Superior temporal gyrus (tissue), 1 donor: ENCODE results near the gene SERPINE3.

Experiments
- DNase-seq: peaks from one replicate; pipeline ENCODE4 v3.0.0-alpha.2; 2016; ENCODE audit errors: extremely low spot score

SERPINE3 gene

GRCh38 chr13:51363625-51364024 is 24.1 kb downstream of the SERPINE3 start:
- DNase-seq: no peak

GRCh38 chr13:51364404-51365008 is 25.0 kb downstream of the SERPINE3 start:
- DNase-seq: no peak

GRCh38 chr13:51370116-51370515 is 30.6 kb downstream of the SERPINE3 start:
- DNase-seq: no peak

GRCh38 chr13:51370811-51371210 is 31.3 kb downstream of the SERPINE3 start:
- no peak for DNase-seq

- no peak for DNase-seq
Measured at GRCh38 chr13:51371768-51372399, 32.4 kb downstream of the SERPINE3 start.

- DNase-seq: no peak
Measured at GRCh38 chr13:51373451-51373850, 34.0 kb downstream of the SERPINE3 start.

GRCh38 chr13:51380269-51380668 is 40.8 kb downstream of the SERPINE3 start:
- no peak for DNase-seq

- no peak for DNase-seq
Measured at GRCh38 chr13:51385114-51385513, 45.6 kb downstream of the SERPINE3 start.

GRCh38 chr13:51394724-51395123 is 55.2 kb downstream of the SERPINE3 start:
- no peak for DNase-seq

GRCh38 chr13:51396352-51396751 is 56.9 kb downstream of the SERPINE3 start:
- no peak for DNase-seq

- peak; percentile 49 for DNase-seq
Measured at GRCh38 chr13:51397262-51397941, 57.9 kb downstream of the SERPINE3 start.

GRCh38 chr13:51405176-51405575 is 65.7 kb downstream of the SERPINE3 start:
- DNase-seq: no peak

GRCh38 chr13:51412431-51412830 is 72.9 kb downstream of the SERPINE3 start:
- no peak for DNase-seq
